ENCODE results near the gene TPPP2.

The TPPP2 gene

GRCh38 chr14:21081521-21082142 is 51.6 kb downstream of the TPPP2 start:
- DNase-seq = no peak

All from hematopoietic multipotent progenitor cell treated with erythropoietin and hydrocortisone succinate and interleukin-3 and kit ligand, for 6 days (in vitro differentiated cells).